HG03442 (cell line): ENCODE data around the gene KRTAP5-11.
"Not testable (repeated sequence)": the region's sequence is repeated elsewhere in the genome, so short reads cannot be mapped to it uniquely, and the experiment has no call there.

ENCODE experiments used
- ATAC-seq: cut with Tn5 transposase; IDR thresholded peaks from one replicate; pipeline ENCODE4 v1.9.1; 2021; ENCODE audit warnings: mild to moderate bottlenecking, moderate library complexity; ENCODE audit not compliant: unreplicated experiment

KRTAP5-11 gene, protein sequence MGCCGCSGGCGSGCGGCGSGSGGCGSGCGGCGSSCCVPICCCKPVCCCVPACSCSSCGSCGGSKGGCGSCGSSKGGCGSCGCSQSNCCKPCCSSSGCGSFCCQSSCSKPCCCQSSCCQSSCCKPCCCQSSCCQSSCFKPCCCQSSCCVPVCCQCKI

DNA sequence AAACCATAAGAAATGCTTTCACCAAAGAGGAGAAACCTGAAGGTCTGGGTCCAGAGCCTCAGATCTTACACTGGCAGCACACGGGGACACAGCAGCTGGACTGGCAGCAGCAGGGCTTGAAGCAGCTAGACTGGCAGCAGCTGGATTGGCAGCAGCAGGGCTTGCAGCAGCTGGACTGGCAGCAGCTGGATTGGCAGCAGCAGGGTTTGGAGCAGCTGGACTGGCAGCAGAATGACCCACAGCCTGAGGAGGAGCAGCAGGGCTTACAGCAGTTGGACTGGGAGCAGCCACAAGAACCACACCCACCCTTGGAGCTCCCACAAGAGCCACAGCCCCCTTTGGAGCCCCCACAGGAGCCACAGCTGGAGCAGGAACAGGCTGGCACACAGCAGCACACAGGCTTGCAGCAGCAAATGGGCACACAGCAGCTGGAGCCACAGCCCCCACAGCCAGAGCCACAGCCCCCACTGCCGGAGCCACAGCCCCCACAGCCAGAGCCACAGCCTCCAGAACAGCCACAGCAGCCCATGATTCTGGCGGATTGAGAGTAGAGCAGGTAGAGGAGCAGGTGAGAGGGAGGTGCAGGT lies at the start of gene KRTAP5-11:
Gene KRTAP5-11, minus strand, starts transcription at position 567 of the 587 bp plus-strand sequence. Its CDS starts 38 bp downstream, at position 529.
- ATAC-seq, result no peak

DNA sequence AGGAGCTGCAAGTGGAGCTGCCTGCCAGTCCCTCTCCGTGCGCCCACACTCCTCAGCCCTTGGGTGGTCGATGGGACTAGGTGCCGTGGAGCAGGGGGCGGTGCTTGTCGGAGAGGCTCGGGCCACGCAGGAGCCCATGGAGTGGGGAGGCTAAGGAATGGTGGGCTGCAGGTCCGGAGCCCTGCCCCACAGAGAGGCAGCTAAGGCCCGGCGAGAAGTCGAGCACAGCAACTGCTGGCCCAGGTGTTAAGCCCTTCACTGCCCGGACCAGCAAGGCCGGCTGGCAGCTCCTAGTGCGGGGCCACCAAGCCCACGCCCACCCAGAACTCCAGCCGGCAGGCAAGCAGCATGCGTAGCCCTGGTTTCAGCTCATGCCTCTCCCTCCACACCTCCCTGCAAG lies 48.9 kb upstream of the KRTAP5-11 start:
- not testable (repeated sequence) for ATAC-seq

DNA sequence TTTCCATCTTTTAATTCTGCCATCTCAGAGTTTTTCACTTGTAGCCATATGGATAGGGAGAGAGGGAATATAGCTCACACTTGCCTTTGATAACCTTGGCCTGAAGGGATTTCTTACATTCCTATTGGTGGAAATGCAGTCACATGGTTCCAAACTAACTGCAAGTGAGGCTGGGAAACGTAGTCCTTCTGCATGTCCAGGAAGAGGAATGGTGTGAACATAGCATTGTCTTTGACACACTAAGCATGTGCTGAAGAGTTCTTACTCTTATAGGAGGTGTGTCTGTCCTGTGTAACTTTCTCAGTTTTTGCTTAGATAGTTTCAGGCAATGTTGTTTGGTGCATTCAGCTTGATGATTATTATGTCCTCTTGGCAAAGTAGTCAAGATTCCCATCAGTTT lies 47.4 kb upstream of the KRTAP5-11 start:
- ATAC-seq, result not testable (repeated sequence)

DNA sequence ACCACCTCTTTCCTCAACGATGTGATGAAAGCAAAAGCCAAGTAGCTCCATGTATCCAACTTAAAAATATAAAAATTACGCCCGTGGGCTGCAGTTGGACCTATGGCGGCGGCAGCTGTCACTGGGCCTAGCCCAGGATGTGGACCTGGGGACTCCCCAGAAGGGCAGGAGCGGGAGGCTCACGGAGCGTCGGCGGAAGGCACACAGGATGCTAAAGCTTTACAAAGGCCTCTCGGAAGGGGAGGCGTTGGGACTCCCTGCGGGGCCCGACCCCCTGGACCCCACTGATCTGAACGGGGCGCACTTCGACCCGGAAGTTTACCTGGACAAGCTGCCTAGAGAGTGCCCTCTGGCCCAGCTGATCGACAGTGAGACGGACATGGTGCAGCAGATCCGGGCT lies 46.3 kb upstream of the KRTAP5-11 start:
- ATAC-seq, result not testable (repeated sequence)

DNA sequence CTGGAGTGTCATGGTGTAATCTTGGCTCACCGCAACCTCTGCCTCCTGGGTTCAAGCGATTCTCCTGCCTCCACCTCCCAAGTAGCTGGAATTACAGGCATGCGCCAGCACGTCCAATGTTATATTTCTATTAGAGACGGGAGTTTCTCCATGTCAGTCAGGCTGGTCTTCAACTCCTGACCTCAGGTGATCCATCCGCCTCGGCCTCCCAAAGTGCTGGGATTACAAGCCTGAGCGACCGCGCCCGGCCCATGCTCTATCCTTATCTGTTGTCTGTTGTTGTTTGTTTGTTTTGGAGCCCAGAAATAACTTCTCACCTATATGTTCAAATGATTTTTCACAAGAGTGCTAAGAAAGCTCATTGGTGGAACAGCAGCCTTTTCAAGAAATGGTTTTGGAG lies 40.6 kb upstream of the KRTAP5-11 start:
- ATAC-seq, result not testable (repeated sequence)

DNA sequence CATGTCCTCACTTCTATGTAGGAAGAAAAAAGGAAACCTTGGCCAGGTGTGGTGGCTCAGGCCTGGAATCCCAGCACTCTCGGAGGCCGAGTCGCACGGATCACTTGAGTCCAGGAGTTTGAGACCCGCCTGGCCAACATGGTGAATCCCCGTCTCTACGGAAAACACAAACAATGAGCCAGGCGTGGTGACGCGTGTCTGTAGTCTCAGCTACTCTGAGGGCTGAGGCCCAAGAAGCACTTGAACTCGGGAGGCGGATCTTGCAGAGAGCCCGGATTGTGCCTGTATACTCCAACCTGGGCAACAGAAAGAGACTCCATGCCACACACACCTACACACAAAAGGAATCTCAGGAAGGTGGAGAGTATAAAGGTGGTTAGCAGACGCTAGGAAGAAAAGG lies 39.9 kb upstream of the KRTAP5-11 start:
- not testable (repeated sequence) for ATAC-seq

DNA sequence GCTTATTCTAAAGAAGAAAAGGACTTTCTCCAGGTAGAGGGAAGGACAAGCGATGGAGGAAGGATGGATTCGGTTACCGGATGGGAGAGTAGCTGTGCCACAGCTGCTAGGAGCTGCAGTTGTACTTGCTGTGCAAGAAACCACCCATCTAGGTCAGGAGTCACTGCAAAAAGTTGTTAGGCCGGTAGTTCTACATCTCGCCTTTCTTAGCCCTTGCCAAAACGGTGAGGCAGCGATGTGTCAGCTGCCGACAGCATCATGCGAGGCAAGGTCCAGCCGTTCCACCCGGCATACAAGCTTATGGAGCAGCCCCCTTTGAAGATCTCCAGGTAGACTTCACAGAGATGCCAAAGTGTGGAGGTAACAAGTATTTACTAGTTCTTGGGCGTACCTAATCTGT lies 32.3 kb upstream of the KRTAP5-11 start:
- not testable (repeated sequence) for ATAC-seq

DNA sequence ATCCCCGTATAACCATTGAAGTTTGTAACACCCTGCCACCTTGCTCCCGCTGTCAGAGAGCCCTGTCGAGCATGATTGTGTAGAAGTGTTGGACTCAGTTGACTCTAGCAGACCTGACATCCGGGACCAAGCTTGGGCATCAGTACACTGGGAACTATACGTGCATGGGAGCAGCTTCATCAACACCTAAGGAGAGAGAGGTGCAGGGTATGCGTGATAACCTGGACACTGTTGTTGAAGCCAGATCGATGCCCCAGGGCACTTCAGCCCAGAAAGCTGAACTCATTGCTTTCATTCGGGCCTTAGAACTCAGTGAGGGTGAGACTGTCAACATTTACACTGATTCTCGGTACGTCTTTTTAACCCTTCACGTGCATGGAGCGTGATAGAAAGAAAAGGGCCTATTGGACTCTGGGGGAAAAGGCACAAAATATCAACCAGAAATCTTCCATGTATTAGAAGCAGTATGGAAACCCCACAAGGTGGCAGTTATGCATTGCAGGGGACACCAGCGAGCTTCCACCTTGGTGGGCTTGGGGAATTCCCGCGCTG lies 31.8 kb upstream of the KRTAP5-11 start:
- ATAC-seq, result not testable (repeated sequence)

DNA sequence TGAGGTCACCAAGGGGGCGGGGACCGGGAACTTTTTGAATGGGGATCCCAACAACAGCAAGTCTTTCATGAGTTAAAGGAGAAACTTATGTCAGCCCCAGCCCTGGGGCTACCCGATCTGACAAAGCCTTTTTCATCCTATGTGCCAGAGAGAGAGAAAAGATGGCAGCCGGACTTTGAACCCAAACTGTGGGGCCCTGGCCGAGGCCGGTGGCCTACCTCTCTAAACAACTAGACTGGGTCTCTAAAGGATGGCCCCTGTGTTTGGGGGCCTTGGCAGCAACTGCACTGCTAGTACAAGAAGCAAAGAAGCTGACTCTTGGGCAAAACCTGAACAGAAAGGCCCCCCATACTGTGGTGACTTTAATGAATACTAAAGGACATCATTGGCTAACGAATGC lies 31.3 kb upstream of the KRTAP5-11 start:
- not testable (repeated sequence) for ATAC-seq

DNA sequence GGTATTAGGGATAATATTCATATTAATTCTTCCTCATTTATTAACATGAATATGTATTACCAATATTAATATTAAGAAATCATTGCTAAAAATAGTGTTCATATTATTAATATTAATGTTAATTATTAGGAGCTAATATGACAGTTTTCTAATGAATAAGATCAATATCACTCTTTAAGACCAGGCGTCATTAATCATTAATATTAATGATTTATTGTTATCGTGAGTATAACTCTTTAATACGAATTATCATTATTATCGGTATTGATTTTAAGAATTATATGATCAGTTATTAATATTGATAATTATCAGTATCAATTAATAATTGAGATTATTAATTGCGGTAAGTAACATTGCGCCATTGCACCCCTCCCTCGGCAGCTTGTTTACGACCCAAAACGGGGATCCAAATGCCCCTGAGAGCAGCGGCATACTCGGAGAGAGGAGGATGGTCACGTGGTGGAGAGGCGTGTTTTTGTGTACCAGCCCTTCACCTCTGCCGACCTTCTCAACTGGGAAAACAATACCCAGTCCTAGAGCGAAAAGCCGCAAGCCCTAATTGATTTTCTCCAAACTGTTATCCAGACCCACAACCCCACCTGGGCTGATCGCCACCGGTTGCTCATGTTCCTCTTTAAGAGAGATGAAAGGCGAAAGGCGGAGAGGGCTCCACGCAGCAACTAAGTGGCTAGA lies 28.7 kb upstream of the KRTAP5-11 start:
- not testable (repeated sequence) for ATAC-seq

DNA sequence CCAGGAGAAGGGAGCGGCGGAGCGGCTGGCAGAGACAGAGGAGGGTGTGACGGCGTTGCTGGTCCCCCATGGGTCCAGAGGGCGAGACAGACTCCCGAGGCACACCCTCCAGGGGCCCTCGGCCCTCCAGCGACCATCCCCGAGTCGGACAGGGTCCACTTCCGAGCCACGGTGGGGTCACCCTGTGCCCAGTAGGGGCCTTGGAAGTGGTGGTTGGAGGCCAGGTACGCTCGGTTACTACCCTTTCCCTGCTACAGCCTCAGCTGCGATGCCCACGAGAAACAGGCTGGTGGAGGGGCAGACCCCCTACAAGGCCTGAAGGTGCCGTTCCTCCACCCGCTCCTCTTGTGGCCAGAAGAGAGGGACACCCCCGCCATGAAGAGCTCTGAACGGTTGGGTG lies 25.6 kb upstream of the KRTAP5-11 start:
- ATAC-seq, result not testable (repeated sequence)

DNA sequence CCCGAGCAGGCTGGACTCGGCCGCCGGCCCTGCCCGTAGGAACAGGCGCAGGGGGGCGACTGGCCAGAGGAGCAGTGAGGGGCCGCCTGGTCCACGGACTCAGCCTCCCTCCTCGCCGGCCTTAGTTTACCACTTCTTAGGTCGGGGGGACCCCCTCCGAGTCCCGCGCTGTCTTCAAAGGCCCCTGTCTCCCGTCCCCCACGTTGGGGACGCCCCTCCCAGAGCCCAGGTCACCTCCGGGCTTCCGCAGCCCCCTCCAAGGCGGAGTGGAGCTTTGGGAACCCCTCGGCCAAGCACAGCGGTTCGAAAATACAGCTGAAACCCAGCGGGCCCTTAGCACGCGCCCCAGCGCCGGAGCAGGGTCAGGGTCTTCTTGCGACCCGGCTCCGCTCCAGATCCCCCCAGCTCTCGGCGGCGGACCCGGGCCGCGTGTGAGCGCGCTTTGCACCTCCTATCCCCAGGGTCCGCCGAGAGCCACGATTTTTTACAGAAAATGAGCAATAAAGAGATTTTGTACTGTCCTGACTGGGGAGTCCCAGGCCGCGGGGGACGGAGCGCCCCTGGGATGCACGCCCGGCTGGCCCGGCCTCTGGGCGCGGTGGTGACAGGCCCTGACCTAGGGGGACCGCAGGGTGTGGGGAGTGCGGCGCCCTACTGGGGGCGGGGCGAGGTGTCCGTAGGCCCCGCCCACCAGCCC lies 25.0 kb upstream of the KRTAP5-11 start:
- not testable (repeated sequence) for ATAC-seq

DNA sequence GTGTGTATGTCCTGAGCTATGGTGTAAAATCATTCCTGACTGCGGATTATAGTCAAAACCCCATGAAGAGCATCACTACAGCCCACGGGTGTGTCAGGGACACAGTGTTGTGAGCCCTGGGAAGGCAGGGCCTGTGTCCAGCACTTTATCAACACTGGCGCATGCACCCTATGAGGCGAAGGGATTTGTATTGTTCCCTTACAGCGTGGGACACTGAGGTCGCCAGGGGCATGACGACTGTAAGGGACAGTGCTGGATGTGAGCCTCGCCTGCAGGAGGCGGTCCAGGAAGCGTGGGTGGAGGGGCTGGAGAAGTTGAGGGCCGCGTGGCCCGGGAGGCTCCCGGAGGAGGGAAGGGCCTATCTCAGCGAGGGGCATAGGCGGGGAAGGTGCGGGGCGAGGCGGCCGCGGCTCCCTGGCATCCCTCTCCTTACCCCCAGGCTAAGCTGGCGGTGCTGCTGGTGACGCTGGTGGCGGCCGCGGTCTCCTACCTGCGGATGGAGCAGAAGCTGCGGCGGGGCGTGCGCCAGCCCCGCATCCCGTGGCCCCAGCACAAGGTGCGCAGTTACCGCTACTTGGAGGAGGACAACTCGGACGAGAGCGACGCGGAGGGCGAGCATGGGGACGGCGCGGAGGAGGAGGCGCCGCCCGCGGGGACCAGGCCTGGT lies 24.3 kb upstream of the KRTAP5-11 start:
- not testable (repeated sequence) for ATAC-seq

DNA sequence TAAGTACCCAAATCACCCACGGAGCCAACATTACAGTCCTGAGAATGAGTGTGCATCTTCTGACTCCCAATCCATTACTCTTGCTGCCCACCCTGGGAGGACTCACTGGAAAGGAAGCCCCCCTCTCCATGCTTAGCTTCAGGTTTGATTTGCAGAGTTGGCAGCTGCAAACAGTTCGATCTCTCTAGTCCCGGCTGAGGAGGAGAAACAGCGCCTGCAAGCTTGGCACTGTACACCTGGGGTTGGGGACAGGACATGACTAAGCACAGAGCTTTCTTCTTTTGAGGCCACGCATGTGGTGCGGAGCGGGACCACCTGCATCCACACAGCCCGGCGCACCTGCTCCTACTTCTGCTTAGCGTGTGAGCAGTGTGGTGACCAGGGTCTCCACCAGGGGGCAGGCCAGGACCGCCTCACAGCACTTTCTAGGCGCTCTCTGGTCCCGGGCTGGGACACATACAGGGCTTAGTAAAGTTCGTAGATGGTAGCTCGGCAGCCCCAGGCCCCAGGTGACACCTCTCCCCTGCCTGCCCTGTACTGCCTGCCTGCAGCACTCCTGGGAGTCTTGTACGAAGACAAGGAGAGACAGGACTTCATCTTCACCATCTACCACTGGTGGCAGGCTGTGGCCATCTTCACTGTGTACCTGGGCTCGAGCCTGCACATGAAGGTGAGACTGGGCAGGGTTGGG lies 22.3 kb upstream of the KRTAP5-11 start:
- ATAC-seq, result not testable (repeated sequence)

DNA sequence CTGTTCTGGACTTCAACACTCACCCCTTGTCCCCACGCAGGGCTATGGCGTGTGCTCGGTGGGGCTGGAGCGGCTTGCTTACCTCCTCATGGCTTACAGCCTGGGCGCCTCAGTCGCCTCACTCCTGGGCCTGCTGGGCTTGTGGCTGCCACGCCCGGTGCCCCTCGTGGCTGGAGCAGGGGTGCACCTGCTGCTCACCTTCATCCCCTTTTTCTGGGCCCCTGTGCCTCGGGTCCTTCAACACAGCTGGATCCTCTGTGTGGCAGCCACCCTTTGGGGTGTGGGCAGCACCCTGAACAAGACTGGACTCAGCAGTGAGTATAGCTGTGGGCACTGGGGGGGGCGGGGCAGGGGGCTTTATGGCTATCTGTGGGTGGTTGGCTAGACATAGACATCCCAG lies 20.5 kb upstream of the KRTAP5-11 start:
- not testable (repeated sequence) for ATAC-seq

DNA sequence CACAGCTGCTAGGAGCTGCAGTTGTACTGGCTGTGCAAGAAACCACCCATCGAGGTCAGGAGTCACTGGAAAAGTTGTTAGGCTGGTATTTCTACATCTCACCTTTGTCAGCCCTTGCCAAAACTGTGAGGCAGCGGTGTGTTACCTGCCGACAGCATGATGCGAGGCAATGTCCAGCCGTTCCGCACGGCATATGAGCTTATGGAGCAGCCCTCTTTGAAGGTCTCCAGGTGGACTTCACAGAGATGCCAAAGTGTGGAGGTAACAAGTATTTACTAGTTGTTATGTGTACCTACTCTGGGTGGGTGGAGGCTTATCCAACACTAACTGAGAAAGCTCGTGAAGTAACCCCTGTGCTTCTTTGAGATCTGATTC lies 6.9 kb upstream of the KRTAP5-11 start:
- not testable (repeated sequence) for ATAC-seq

DNA sequence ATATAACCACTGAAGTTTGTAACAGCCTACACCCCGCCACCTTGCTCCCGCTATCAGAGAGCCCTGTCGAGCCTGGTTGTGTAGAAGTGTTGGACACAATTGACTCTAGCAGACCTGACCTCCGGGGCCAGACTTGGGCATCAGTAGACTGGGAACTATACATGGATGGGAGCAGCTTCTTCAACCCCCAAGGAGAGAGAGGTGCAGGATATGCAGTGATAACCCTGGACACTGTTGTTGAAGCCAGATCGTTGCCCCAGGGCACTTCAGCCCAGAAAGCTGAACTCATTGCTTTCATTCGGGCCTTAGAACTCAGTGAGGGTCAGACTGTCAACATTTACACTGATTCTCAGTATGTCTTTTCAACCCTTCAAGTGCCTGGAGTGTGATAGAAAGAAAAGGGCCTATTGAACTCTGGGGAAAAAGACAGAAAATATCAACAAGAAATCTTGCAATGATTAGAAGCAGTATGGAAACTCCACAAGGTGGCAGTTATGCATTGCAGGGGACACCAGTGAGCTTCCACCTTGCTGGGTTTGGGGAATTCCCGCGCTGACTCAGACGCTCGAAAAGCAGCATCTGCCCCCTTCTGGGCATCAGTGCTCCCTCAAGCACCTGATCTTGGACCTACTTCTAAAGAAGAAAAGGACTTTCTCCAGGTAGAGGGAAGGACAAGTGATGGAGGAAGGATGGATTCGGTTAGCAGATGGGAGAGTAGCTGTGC lies 6.3 kb upstream of the KRTAP5-11 start:
- not testable (repeated sequence) for ATAC-seq

DNA sequence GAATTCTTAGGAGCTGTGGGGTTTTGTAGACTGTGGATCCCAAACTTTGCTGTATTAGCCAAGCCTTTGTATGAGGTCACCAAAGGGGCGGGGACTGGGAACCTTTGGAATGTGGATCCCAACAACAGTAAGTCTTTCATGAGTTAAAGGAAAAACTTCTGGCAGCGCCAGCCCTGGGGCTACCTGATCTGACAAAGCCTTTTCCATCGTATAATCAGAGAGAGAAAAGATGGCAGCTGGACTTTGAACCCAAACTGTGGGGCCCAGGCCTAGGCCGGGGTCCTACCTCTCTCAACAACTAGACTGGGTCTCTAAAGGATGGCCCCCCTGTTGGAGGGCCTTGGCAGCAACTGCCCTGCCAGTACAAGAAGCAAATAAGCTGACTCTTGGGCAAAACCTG lies 5.6 kb upstream of the KRTAP5-11 start:
- ATAC-seq, result not testable (repeated sequence)

DNA sequence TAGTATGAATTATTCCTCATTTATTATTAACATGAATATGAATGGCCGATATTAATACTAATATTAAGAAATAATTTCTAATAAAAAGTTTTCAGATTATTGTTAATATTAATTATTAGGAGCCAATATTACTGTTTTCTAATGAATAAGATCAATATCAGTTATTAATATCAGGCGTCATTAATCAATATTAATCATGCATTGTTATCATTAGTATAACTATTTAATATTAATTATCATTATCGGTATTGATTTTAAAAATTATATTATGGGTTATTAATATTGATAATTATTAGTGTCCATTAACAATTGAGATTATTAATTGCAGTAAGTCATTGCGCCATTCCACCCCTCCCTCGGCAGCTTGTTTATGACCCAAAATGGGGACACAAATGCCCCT lies 3.0 kb upstream of the KRTAP5-11 start:
- not testable (repeated sequence) for ATAC-seq
